Measurements from ENCODE around the gene GCNT3. TPM values are rescaled to one million over a fixed set of nuclear protein-coding genes. Genes with fewer than 3 reads are reported as not detected.

The GCNT3 gene
- total and polyA plus RNA-seq, 2 of the 8 experiments (the other 6 are each of a cell fraction or from before 2014, with no cell fraction given) = not detected

DNA sequence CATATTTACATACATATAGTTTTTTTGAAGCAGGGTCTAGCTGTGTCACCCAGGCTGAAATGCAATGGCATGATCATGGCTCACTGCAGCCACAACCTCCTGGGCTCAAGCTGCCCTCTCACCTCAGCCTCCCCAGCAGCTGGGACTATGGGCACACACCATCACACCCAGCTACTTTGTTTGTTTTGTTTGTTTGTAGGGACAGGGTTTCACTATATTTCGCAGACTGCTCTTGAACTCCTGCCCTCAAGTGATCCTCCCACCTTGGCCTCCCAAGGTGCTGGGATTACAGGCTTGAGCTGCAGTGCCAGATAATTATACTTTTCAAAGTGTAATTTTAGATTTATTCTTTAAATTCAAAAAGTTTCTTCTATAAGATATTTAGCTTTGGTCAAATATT is 35.5 kb downstream of the GCNT3 start:
- no peak overlapping the region for H3K9ac ChIP-seq (replicated peaks in 1 of 4; ENCODE audit: extremely low read depth in 1 of 4, low read depth in 3 of 4, low read length in 3 of 4)
- no peak overlapping the region for H2BK15ac ChIP-seq (ENCODE audit: low read length)
- TF ChIP-seq YY1 (IDR thresholded peaks at IDR 0.05; ENCODE audit: low read depth, low read length) (no peak), SP4 (IDR thresholded peaks at IDR 0.05; ENCODE audit: low read length) (no peak), MAFK (IDR thresholded peaks at IDR 0.05; ENCODE audit: low read depth, low read length) (no peak), SIX5 (IDR thresholded peaks at IDR 0.05; ENCODE audit: low read depth, low read length) (no peak), RNF2 (IDR thresholded peaks at IDR 0.05; ENCODE audit: borderline replicate concordance, low read depth, low read length, missing control alignments, poor library complexity, severe bottlenecking) (no peak), POU5F1 (IDR thresholded peaks at IDR 0.05; ENCODE audit: low read depth, low read length) (no peak), CTBP2 (IDR thresholded peaks at IDR 0.05; ENCODE audit: borderline replicate concordance, insufficient read depth, insufficient read length, low read length) (no peak)
- H4K91ac ChIP-seq (replicated peaks; ENCODE audit: insufficient read length, low read length) = no peak overlapping the region
- H3K4me1 ChIP-seq (replicated peaks in 1 of 4; ENCODE audit: control insufficient read depth in 3 of 4, insufficient read depth in 4 of 4, low read length in 3 of 4) = no peaks in the 10 kb centered on the region
- WGBS, 2 experiments (ENCODE audit: extremely low coverage in 1 of 2, insufficient coverage in 1 of 2, insufficient read length in 1 of 2, insufficient replicate concordance in 2 of 2, low coverage in 1 of 2, low lambda C conversion rate in 2 of 2, missing lambda C conversion rate in 1 of 2) = 71% methylated on average over 1 of the region's 1 CpG; no CpG with 5 or more reads in 1 of the 2 experiments
- no peak overlapping the region for H2BK120ac ChIP-seq (replicated peaks; ENCODE audit: low read depth, low read length)
- no peaks in the 10 kb centered on the region for H3K79me1 ChIP-seq (ENCODE audit: low read depth, low read length)
- no peak overlapping the region for H2BK12ac ChIP-seq (ENCODE audit: low read depth, low read length)
- H3K27ac ChIP-seq (ENCODE audit: low read depth, low read length) = no peak overlapping the region
- H4K5ac ChIP-seq (ENCODE audit: insufficient read length, low read depth, low read length) = no peak overlapping the region
- no peaks in the 10 kb centered on the region for H3K27me3 ChIP-seq (replicated peaks in 1 of 4; ENCODE audit: control insufficient read depth in 3 of 4, extremely low read depth in 1 of 4, insufficient read depth in 3 of 4, low read length in 3 of 4)
- H2AK5ac ChIP-seq (ENCODE audit: low read depth, low read length) = no peak overlapping the region
- ChIA-PET CTCF (ENCODE audit: partially characterized antibody) (interaction anchor here (1.1 to 2.8 kb wide), 2 partner anchors 14 to 115 kb away, joined by 6 to 9 read pairs; no protein-coding TSS in a partner anchor), POLR2A (ENCODE audit: partially characterized antibody) (interaction anchor here (1.6 kb wide), 1 partner anchor 11 kb away, joined by 9 read pairs; the partner anchor contains the start of gene GTF2A2)
- no peak overlapping the region for H3K56ac ChIP-seq (replicated peaks; ENCODE audit: insufficient read length, low read depth, low read length)
- H3K23ac ChIP-seq (ENCODE audit: insufficient read length) = no peak overlapping the region
- FAIRE-seq (no peak), DNase-seq (ENCODE audit: low read depth in 1 of 2, low spot score in 2 of 2) (no peak)
- no peak overlapping the region for H2BK5ac ChIP-seq (ENCODE audit: low read depth, low read length)
- no peaks in the 10 kb centered on the region for H3K9me3 ChIP-seq (ENCODE audit: insufficient read depth in 2 of 2, low read depth in 1 of 2, low read length in 1 of 2)
- no peaks in the 10 kb centered on the region for H3K23me2 ChIP-seq (ENCODE audit: low read depth, low read length)
- no peak overlapping the region for H3K4ac ChIP-seq (replicated peaks; ENCODE audit: insufficient read length, low read depth, low read length)
- no peak overlapping the region for H3K4me2 ChIP-seq (ENCODE audit: insufficient read depth in 1 of 2, low read depth in 2 of 2, low read length in 2 of 2)
- H3K18ac ChIP-seq (ENCODE audit: extremely low read depth, low read length) = no peak overlapping the region
- peaks cover 0 to 7% of the 10 kb centered on the region in 2 experiments; a peak in 2 of 4 replicates for H3K79me2 ChIP-seq (ENCODE audit: control insufficient read depth in 1 of 2, insufficient read depth in 2 of 2, low read length in 2 of 2)
- H4K20me1 ChIP-seq (replicated peaks in 1 of 2; ENCODE audit: control insufficient read depth in 1 of 2, insufficient read depth in 2 of 2, low read length in 2 of 2) = peaks cover 2 to 3% of the 10 kb centered on the region in 2 experiments
- no peak overlapping the region for H2AFZ ChIP-seq (ENCODE audit: low read length)
- H3K14ac ChIP-seq (ENCODE audit: insufficient read length) = no peak overlapping the region
- H3K36me3 ChIP-seq (ENCODE audit: control insufficient read depth in 2 of 4, insufficient read depth in 4 of 4, low read length in 3 of 4) = peaks cover 5 to 47% (median 22%) of the 10 kb centered on the region in 4 experiments; a peak in 7 of 8 replicates
- no peak overlapping the region for H4K8ac ChIP-seq (ENCODE audit: extremely low read depth, insufficient read depth, low read length)
- H2BK20ac ChIP-seq (ENCODE audit: low read length) = no peak overlapping the region
- H3K4me3 ChIP-seq (ENCODE audit: extremely low read depth in 1 of 4, insufficient read depth in 2 of 4, low read depth in 3 of 4, low read length in 4 of 4) = no peak overlapping the region
